HG03045 (cell line): Measurements from ENCODE around the gene ZRANB3.

ENCODE experiments used
- ATAC-seq: cut with Tn5 transposase; IDR thresholded peaks from one replicate; pipeline ENCODE4 v1.9.1; 2021; ENCODE audit warnings: mild to moderate bottlenecking, moderate library complexity; ENCODE audit not compliant: unreplicated experiment

Gene ZRANB3

DNA sequence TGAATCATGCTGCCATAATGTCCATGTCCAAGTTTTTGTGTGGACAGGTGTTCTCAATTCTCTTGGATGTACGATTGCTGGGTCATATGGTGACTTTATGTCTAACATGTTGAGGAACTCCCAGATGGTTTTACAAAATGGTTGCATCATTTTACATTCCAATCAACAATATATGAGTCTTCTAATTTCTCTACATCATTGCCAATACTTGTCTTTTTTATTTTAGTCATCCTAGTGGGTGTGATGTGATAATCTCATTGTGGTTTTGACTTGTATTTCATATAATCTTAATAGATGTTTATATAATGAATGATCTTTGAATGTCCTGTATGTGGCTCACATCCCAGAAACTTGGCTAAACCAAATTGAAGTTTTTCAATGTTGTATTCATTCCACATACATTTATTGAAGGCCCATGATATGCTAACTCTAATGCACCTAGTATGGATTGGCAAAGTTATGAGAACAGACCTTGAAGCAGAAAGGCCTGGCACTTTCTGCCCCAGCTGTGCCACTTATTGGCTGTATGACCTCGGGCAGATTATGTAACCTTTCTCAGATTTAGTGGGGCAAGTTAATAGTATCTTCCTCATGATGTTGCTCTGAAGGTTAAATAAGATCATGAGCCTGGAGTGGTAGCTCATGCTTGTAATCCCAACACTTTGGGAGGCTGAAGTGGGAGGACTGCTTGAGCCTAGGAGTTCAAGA, 273.5 kb downstream of the ZRANB3 start:
- ATAC-seq: no peak

DNA sequence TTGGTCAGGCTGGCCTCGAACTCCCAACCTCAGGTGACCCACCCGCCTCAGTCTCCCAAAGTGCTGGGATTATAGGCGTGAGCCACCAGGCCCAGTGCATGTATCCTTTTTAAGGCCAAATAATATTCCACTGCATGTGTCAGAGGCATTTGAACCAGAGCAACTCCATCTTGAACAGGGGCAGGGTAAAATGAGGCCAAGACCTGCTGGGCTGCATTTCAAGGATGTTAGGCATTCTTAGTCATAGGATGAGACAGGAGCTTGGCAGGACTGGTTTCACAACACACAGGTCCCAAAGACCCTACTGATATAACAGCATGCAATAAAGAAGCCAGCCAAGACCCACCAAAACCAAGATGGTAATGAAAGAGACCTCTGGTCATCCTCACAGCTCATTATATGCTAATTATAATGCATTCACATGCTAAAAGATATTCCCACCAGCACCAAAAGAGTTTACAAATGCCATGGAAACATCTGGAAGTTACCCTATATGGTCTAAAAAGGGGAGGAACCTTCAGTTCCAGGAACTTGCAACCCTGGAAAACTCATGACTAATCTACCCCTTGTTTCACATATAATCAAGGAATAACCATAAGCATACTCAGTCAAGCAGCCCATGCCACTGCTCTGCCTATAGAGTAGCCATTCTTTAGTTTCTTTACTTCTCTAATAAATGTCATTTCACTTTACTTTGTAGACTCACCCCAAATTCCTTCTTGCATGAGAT, 274.3 kb downstream of the ZRANB3 start:
- ATAC-seq: no peak

DNA sequence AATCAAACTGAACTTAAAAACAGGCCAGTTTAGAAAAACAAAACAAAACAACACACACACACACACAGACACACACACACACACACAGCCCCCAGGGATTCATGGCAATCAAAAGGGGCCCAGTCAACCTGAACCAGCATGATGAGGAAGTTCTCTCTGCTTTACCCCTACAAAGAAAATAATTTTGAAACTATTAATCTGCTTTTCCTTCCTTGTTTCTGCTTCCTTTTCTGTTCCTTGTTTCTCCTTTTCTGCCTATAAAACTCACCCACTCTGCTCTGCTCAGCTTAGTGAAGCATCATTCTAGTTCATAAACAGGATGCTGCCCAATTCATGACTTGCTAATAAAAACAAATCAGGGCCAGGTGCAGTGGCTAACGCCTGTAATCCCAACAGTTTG, 275.8 kb downstream of the ZRANB3 start:
- no peak for ATAC-seq

DNA sequence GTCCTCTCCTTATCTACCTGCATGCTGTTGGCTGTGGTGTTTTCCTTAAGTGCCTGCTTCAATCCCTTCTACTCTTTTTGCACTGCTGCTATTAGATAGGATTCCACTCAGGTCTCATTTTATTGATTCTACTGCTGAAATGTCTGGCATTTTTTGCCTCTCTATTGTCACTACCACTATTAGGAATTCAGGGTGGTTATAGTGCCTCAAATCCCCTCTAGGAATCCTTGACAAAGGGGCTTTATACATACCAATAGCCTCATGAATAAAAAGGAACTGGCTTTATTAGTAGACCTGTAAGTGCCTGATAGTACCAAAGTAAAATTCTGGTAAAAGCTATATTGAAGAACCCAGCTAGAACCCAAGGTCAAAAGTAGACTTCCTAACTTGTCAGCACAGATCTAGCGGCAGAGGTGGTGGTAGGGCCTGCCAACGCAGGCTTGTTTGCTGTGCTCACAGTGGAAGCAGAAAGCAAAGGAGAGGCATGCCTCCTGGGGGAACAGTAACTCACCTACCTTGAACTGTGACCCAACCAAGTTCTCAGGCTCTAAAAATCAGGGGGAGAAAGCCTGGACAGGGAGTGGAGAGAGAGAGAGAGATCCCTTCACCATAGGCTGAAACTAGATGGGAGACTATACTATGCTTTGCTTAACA, 278.1 kb downstream of the ZRANB3 start:
- no peak for ATAC-seq

DNA sequence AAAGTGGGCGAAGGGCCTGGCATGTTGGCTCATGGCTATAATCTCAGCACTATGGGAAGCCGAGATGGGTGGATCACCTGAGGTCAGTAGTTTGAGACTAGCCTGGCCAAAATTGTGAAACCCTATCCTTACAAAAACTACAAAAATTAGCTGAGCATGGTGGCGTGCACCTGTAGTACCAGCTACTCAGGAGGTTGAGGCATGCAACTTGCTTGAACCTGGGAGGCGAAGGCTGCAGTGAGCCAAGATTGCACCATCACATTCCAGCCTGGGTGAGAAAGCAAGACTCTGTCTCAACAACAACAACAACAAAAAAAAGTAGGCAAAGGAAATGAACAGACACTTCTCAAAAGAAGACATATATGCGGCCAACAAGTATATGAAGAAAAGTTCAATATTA, 282.4 kb downstream of the ZRANB3 start:
- ATAC-seq: no peak

DNA sequence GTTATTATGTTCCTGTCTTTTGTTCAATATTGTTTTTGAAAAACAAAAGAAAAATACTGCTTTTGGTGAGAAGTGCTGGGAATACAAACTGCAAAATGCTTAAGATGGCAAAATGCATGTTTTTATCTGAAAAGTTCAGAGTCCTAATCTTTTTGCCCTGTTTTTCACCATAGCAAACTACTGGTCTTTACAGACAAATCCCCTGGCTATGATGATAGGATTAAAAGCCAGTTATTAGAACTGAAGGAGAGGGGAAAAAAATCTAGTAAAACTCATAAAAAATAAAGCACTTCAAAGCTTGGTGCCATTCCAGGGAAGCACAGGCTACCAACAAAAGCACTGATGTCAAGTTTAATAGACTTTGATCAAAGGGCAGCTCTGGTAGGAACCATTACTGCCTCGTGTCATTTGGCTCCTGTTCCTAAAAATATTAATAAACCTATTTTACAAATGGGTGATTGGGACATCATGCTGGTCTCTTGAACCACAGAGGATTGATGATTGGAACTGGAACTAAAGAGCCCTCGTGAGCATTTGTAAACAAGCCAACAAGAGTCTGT, 284.2 kb downstream of the ZRANB3 start:
- no peak for ATAC-seq

DNA sequence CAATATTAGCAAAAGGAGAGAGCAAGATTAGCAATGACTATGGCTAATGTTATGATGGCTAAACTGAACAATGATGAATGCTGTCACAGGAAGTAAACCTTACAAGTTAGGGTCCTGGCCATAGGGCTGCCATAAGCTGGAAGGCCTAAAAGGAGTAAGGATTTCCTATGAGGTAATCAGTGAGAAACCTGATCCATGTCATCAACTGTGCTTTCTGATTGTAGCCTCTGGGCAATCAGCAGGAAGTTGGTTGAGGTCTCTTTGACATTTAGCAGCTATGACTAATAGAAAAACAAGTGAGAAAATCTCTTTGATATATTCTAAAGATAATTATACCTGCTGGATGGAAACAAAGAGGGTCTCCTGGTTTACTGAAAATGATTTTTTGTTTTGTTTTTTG, 285.9 kb downstream of the ZRANB3 start:
- no peak for ATAC-seq

DNA sequence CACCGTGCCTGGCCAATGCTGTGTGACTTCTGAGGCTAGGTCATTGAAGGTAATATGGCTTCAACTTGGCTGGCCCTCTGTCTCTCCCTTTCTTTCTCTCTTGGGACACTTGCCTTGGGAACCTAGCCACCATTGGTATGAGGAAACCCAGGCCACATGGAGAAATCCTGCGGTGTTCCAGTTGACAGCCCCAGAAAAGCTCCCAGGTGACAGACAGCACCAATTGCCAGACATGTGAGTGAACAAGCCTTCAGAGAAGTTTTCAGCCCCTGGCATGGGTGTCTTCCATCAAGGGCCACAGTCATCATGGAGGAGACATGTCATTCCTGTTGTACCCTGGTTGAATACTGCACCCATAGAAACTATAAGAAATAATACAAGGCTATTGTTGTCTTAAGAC, 292.4 kb downstream of the ZRANB3 start:
- ATAC-seq: no peak

DNA sequence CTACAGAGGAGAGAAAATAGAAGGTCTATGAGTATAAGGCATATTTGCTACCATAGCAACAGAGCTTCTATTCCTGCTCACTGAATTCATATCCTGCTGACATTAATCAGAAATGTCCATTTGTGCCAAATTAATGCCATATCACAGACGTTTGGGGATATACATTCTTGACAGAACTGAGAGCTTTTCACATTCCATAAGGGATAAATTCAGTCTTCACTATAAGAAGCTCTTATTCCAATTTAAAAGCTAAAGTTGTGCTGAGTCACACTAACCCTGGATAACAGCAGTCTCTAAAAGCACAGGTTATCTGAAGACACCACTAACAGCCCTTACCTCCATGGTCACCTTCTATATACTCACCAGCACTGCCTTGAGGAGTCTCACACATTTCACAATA, 300.9 kb downstream of the ZRANB3 start:
- no peak for ATAC-seq

DNA sequence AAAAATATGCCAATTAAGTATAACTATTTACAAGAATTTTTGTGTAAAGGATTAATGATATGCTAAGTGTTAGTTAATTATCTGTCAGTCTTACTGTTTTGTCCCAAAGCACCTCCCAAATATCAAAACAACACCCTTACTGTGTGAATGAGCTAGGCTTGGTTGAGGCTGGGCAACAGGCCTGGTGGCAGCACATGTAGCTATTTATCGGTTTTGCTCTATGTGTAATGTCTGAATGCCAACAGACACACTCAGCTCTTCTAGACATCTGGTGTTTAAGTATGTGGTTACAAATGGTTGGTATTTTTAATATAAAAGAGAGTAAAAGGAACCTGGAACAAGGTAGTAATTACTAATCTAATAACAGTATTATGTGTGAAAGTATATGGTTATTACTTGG, 303.6 kb downstream of the ZRANB3 start:
- no peak for ATAC-seq

DNA sequence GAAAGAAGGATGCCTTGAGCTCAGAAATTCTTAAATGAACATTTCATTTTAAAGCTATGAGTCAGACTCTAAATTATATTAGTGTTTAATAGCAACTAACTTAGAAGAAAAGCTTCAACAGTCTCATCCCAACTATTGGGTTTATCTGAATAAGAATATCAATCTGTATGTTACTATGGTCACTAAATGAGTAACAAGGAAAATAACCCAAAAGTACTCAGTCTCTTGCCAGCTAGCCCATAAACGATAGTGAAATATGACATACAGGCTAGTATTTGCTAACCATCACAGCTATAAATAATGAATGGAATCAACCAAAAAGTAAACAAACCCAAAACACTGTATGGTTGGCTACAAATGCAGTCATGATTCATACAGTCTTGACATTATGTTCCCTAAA, 304.1 kb downstream of the ZRANB3 start:
- no peak for ATAC-seq

DNA sequence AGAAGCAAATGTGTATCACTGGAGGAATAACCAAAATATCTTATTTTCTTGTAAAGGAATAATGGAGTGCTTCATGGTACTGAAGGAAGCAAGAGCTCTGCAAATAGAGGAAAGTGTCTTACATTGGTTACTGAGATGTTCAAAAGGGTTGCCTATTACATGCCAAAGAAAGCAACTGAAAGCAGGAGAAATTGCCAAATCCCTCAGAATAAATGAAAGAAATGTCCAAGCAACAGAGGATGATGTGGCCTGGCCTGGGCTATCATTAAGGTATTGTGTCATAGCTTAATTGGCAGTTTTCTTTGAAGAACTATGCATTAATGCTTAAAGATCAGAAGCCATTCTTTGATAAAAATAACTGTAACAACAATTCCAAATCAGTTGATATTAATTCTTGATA, 305.2 kb downstream of the ZRANB3 start:
- ATAC-seq: no peak

DNA sequence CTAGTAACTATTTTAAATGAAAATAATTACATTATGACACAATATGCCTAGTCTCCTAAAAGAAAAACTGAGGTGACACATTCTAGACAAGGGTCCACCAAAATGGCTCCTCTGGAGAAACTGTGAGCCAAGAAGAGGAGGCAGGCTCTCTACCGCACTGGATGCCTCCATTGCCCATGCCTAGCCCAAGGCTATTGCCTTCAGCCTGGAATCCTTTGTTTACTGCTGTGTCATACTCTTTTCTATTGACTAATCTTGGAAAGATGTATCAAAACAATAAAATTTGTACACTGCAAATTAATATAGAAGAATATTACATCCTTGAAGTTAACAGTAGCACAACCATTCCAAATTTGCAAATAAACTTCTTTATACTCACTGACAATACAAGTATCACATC, 311.8 kb downstream of the ZRANB3 start:
- no peak for ATAC-seq

DNA sequence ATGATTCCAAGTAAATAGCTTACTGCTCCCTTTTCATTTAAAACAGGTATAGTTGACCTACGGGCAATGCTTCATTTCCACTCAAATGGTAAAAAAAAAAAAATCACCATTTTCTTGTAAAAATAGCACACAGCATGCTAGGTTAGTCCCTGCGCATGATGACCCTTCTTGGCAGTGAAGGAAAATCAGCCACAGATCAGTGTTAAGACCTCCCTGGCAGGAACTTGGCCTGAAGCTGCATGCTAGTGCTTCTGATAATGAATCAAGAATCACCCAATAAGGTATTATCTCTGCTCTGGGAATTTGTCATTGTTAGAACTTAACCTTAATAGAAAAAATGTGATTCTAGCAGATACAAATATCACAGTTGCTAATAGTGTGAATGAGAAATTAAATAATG, 312.6 kb downstream of the ZRANB3 start:
- ATAC-seq: no peak

DNA sequence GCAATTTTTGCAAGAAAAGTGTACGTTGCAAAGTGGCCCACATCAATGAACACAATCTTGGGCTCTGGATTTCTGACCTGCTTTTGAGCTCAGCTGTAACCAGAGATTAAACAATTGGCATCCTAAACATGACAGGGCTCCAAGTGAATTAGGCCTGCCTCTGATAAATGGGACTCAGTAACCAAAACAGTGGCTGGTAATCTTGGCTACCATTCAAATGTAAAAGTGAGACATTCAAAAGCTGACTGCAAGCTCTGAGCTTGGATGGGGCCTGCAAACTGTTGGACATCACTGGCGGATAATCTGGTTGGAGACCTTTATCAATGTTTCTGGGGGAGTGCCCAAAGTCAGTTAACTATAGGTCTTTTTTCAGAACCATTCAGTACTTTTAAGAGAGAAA, 318.3 kb downstream of the ZRANB3 start:
- ATAC-seq: no peak

DNA sequence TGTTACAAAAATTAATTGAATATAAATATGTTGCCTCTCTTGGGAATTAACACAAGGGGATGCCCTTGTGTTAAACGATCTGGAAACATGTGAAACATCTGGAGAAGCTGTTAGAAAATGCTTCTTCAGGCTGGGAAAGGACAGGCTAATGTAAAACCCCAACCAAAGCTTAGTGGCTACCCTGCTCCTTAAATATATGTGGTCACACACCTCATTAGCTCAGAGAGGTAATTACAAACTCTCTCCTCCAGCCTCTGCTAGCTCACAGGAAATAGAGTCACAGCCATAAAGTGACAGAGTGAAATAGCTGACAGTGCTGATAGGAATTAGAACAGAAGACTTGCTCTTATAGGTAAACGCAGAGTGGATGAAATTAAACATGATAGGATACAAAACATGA, 323.0 kb downstream of the ZRANB3 start:
- no peak for ATAC-seq

DNA sequence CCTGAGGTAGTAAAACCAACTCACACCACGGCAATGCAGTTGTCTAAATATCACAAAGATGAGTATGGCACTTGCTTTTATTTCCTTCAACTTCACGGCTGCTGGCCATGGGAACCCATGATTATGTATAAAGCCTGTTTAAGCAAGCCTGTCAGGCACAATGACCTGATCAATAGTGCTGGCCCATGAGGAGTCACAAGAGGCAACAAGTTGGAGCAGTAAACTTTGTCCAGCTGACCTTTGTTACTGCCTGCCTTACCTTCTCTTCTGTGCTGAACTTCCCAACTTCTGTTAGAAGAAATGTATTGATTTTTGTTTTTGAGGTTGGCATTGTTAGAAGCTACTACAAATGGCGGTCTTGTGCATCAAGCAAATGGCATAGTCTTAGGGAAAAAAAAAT, 327.1 kb downstream of the ZRANB3 start:
- ATAC-seq: no peak

DNA sequence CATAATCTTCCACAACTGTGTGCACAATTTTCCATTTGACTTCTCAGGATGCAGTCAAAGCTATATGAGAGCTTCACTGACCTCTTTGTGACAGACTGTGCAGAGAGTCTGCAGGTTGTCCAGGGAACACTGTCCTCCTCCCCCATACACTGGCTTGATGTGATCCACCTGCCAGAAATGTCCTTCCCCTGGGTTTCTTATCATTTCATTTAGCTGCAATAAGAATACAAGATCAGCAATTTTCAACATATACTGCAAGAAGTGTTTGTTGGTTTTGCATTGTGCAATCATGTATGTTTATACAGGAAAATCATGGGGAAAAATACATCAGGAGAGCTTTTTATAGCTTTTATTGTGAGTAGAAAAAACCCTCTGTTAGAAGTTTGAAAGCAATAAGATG, 328.3 kb downstream of the ZRANB3 start:
- ATAC-seq: no peak

DNA sequence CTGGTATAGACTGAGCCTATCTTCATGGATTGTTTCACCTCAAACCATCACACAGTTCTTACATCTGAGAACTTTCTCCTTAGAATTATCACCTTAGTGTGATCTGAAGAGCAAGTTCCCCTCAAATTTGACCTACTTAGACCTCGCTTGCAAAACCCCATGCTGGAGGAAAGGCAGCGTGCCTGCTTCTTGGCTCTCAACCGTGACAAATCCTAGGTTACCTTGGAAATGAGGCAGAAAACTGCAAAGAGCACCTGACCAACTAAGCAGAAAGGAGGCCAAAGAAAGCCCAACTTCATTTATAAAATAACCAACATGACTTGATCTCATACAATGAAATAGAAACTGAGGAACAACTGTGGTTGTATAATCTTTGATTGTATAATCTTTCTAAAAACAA, 332.5 kb downstream of the ZRANB3 start:
- ATAC-seq: no peak

DNA sequence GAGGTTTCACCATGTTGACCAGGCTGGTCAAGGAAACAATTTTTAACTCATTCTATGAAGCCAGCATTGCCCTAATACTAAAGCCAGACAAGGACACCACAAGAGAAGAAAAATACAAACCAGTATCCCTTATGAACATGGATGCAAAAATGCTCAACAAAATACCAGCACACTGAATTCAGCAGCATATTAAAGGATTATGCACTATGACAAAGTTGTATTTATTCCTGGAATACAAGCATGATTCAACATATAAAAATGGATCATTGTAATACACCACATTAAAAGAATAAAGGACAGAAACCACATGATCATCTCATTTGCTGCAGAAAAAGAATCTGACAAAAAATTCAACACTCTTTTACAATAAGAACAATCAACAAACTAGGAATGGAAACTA, 340.2 kb downstream of the ZRANB3 start:
- ATAC-seq: no peak

DNA sequence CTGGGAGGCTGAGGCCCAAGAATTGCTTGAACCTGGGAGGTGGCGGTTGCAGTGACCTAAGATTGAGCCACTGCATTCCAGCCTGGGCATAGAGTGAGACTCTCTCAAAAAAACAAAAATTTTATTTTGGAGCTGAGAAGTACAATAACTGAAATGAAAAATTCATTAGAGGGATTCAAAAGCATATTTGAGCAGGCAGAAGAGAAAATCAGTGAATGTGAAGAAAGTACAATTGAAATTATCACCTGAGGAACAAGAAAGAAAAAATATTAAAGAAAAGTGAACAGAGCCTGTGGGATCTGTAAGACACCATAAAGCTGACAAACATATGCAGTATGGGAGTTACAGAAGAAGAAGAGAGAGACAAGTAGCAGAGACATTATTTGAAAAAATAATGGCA, 341.9 kb downstream of the ZRANB3 start:
- ATAC-seq: no peak

DNA sequence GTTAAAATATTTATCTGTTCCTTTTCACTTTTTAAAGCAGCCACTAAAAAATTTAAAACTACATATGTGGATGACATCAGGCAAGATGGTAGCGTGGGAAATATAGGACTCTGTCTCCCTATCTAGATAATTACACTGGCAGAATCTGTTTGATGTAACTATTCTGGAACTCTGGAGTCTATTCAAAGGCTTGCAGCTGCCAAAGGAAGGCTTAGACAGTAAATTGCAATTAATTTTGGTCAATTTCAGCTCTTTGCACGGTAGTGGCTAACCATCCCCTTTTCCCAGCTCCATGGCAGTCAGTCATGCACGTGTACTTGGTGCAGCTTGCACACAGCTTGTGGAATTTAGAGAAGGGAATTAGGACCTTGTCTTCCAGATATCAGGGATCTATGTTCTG, 343.7 kb downstream of the ZRANB3 start:
- no peak for ATAC-seq
